Activated T-cell treated with anti-CD3 and anti-CD28 coated beads, Interleukin-2, amount 50 U/mL, for 4 hours (primary cell): ENCODE measurements around the gene DGKE. TPM values are rescaled to one million over a fixed set of nuclear protein-coding genes. Genes with fewer than 3 reads are reported as not detected.
A peak's percentile ranks its signal among the peaks of the same experiment; 100 is the strongest.

Experiments used
- ATAC-seq, 2 donors: fragments of 200-7000 bp; cut with Tn5 transposase; one replicate each; pipeline ENCODE4 v1.10.0; 2021
- DNase-seq: peaks from one replicate; pipeline ENCODE4 v3.0.0-alpha.2; 2020
- H3K27me3 Mint-ChIP-seq: one replicate; pipeline ENCODE4 v1.8.0; 2021; ENCODE audit warnings: low read depth, mixed read lengths
- H3K36me3 Mint-ChIP-seq: one replicate; pipeline ENCODE4 v1.8.0; 2022; ENCODE audit warnings: mixed read lengths; ENCODE audit not compliant: insufficient read depth
- H3K4me1 Mint-ChIP-seq: one replicate; pipeline ENCODE4 v1.8.0; 2021; ENCODE audit warnings: low read depth, mixed read lengths
- H3K4me3 Mint-ChIP-seq: one replicate; pipeline ENCODE4 v1.8.0; 2021; ENCODE audit warnings: mild to moderate bottlenecking, moderate library complexity, mixed read lengths
- H3K9me3 Mint-ChIP-seq: one replicate; pipeline ENCODE4 v1.8.0; 2021; ENCODE audit warnings: mixed read lengths
- total RNA-seq, 3 donors: library from RNA; stranded (reverse); gene quantifications; one replicate each; pipeline ENCODE4 v1.2.1, GENCODE V29; 2021

The DGKE gene
- total RNA-seq, 3 donors from 2014 or later: 30.1 to 37.4 (median 33.3) TPM

DNA sequence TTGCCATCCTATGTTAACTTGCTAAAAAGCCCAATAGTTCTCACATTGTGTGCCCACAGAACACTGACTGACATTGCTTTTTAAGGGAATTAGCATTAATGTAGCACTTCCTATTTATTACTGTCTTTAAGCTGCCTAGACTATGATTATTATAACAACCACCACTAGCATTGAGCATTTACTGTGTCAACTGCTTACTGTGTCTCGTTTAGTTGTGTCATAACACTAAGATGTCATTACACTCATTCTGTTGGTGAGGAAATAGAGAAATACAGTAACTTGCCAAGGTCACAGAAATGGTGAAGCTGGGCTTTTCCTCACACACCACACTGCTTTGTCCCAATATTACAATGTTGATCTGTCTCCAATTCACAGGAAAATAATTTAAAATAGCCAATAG lies 49.7 kb downstream of the DGKE start:
- H3K4me1 Mint-ChIP-seq: no peaks in the 10 kb centered on the region
- H3K36me3 Mint-ChIP-seq: peaks cover 28% of the 10 kb centered on the region
- peaks cover 15% of the 10 kb centered on the region for H3K9me3 Mint-ChIP-seq
- DNase-seq: no peak
- no peak for ATAC-seq
- no peaks in the 10 kb centered on the region for H3K27me3 Mint-ChIP-seq
- no peak overlapping the region for H3K4me3 Mint-ChIP-seq

DNA sequence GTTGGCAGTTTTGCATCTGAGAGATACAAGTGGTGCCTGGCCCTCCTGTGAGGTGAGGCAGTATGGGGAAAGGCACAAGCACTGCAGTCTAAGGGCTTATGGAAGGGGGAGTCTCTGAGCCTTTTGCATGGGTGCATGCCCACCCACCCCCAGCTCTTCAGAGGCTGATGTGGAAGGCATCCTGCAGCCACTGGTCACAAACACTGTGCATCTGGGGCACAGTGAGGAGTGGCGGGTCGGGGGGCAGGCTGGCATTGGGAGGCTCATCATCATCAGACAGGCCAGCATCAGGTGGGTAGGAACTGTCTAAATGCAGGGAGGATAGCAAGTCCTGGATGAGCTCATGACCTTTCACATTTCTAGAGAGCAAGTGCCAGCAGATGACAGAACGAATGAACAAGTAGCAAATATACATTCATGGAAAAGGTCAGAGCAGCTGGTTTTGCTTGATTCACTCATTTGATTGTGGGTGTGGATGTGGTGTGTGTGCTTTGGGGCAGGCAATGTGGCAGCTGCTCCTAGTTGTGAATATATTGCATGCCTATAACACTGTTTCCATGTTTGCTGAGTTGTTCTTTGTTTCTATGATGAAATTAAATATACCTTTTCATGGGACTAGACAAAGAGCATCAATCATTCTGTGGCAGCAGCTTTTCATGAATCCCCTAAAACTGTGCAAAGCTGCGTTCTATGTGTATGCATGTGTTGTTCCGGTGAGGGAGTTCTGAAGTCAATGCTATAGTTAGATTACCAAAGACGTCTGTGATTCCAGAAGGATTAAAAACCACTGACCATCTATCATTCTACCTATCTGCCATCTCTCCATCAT lies 50.7 kb downstream of the DGKE start:
- Mint-ChIP-seq H3K9me3 (peaks cover 19% of the 10 kb centered on the region), H3K4me1 (no peaks in the 10 kb centered on the region), H3K27me3 (no peaks in the 10 kb centered on the region), H3K36me3 (peaks cover 36% of the 10 kb centered on the region), H3K4me3 (no peak overlapping the region)
- ATAC-seq (peak in 1 of 2 donors; percentile 9), DNase-seq (no peak)

DNA sequence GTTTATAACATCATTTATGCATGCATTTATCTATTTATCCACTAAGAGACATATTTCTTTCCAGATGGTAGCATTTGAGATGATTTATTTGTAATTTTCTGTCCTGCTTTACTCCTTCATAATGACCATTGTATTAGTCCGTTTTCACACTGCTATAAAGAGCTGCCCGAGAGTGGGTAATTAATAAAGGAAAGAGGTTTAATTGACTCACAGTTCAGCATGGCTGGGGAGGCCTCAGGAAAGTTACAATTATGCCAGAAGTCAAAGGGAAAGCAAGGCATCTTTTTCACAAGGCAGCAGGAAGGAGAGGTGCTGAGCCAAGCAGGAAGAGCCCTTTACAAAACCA lies 51.3 kb downstream of the DGKE start:
- ATAC-seq (no peak), DNase-seq (no peak)
- peaks cover 19% of the 10 kb centered on the region for H3K9me3 Mint-ChIP-seq
- H3K27me3 Mint-ChIP-seq: no peaks in the 10 kb centered on the region
- H3K4me1 Mint-ChIP-seq: no peaks in the 10 kb centered on the region
- H3K36me3 Mint-ChIP-seq: peaks cover 42% of the 10 kb centered on the region
- H3K4me3 Mint-ChIP-seq: no peak overlapping the region

- H3K9me3 Mint-ChIP-seq: peaks cover 19% of the 10 kb centered on the region
- no peaks in the 10 kb centered on the region for H3K27me3 Mint-ChIP-seq
- H3K4me1 Mint-ChIP-seq: no peaks in the 10 kb centered on the region
- ATAC-seq: no peak
- no peak for DNase-seq
- H3K36me3 Mint-ChIP-seq: peaks cover 50% of the 10 kb centered on the region
- H3K4me3 Mint-ChIP-seq: no peak overlapping the region
Measured at GRCh38 chr17:56886288-56886731, 52.4 kb downstream of the DGKE start.

DNA sequence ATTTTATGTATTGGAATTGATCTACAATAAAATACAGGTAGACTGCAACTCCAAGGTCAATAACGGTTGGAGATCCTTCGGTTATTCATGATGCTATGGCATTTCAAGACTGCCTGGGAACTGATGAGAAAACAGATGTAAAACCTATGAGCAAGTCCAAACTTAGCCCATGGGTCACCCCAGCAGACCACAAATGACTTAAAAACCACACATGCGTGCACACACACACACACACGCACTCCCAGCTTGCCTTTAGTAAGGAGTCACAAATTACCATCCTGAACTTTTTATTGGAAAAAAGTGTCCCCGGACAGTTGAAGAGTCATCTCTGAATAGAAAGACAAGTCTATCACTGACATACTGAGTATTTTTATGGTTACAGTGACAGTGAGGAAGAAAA lies 53.2 kb downstream of the DGKE start:
- Mint-ChIP-seq H3K27me3 (no peaks in the 10 kb centered on the region), H3K4me3 (no peak overlapping the region), H3K4me1 (no peaks in the 10 kb centered on the region), H3K36me3 (peaks cover 48% of the 10 kb centered on the region), H3K9me3 (peaks cover 19% of the 10 kb centered on the region)
- ATAC-seq (no peak), DNase-seq (no peak)

- Mint-ChIP-seq H3K36me3 (peaks cover 55% of the 10 kb centered on the region), H3K27me3 (no peaks in the 10 kb centered on the region), H3K9me3 (peaks cover 19% of the 10 kb centered on the region), H3K4me3 (no peak overlapping the region), H3K4me1 (peaks cover 2% of the 10 kb centered on the region)
- DNase-seq (no peak), ATAC-seq (no peak)
Measured at GRCh38 chr17:56887552-56888467, 53.9 kb downstream of the DGKE start.

GRCh38 chr17:56890390-56890789 lies 56.4 kb downstream of the DGKE start:
- DNase-seq (no peak), ATAC-seq (no peak)
- Mint-ChIP-seq H3K4me1 (peaks cover 2% of the 10 kb centered on the region), H3K36me3 (peaks cover 73% of the 10 kb centered on the region), H3K9me3 (peaks cover 19% of the 10 kb centered on the region), H3K4me3 (no peak overlapping the region), H3K27me3 (no peaks in the 10 kb centered on the region)

GRCh38 chr17:56890906-56891674 lies 57.1 kb downstream of the DGKE start:
- peaks cover 80% of the 10 kb centered on the region for H3K36me3 Mint-ChIP-seq
- DNase-seq (no peak), ATAC-seq (no peak)
- no peak overlapping the region for H3K4me3 Mint-ChIP-seq
- H3K27me3 Mint-ChIP-seq: no peaks in the 10 kb centered on the region
- peaks cover 19% of the 10 kb centered on the region for H3K9me3 Mint-ChIP-seq
- peaks cover 2% of the 10 kb centered on the region for H3K4me1 Mint-ChIP-seq

DNA sequence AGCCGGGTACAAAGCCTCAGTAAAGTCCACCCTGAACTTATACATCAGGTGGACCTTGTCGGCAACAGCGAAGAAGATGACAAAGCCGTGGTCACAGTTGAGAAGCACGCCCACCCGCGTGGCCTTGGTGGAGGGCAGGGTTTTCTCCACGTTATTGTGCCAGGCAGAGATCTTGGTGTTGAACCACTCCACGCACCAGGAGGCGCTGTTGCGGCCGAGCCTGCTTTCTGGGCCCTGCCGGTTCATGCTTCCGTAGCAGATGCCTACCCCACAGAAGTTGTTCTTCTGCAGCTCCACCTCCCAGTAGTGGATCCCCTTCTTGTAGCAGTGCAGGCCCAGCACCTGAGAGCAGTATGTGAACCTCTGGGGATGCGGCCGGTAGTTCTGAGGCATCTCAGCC lies 57.8 kb downstream of the DGKE start:
- Mint-ChIP-seq H3K36me3 (peaks cover 74% of the 10 kb centered on the region), H3K4me1 (peaks cover 2% of the 10 kb centered on the region)

GRCh38 chr17:56892333-56892732 lies 58.4 kb downstream of the DGKE start:
- H3K9me3 Mint-ChIP-seq: peaks cover 17% of the 10 kb centered on the region
- H3K4me1 Mint-ChIP-seq: peaks cover 2% of the 10 kb centered on the region
- no peak overlapping the region for H3K4me3 Mint-ChIP-seq
- peaks cover 70% of the 10 kb centered on the region for H3K36me3 Mint-ChIP-seq
- no peaks in the 10 kb centered on the region for H3K27me3 Mint-ChIP-seq
- ATAC-seq (no peak), DNase-seq (no peak)

More for the DNA sequence above, 57.8 kb downstream of the DGKE start:
- H3K9me3 Mint-ChIP-seq: peaks cover 19% of the 10 kb centered on the region
- ATAC-seq (peak; percentile 66 to 70), DNase-seq (peak; percentile 56)
- no peaks in the 10 kb centered on the region for H3K27me3 Mint-ChIP-seq
- no peak overlapping the region for H3K4me3 Mint-ChIP-seq

DNA sequence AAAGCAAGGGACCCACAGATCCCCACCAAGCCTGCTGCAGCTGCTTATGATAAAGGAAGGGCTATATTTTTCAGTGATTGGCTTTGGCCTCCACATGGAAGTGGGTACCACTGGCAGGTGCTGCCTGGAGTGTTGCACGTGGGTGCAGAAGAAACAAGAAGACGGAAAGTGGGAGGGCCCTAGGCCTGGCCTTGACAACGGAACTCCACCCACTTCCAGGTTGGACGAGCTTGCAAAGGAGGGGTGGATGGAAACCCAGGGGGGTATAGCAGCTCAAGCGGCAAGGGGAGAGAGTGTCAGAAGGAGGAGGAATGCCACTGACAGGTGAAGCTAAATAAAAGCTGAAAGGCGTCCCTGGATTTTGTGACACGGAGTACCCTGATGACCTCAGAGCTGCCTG lies 59.6 kb downstream of the DGKE start:
- Mint-ChIP-seq H3K27me3 (no peaks in the 10 kb centered on the region), H3K4me3 (no peak overlapping the region)
- DNase-seq: no peak

DNA sequence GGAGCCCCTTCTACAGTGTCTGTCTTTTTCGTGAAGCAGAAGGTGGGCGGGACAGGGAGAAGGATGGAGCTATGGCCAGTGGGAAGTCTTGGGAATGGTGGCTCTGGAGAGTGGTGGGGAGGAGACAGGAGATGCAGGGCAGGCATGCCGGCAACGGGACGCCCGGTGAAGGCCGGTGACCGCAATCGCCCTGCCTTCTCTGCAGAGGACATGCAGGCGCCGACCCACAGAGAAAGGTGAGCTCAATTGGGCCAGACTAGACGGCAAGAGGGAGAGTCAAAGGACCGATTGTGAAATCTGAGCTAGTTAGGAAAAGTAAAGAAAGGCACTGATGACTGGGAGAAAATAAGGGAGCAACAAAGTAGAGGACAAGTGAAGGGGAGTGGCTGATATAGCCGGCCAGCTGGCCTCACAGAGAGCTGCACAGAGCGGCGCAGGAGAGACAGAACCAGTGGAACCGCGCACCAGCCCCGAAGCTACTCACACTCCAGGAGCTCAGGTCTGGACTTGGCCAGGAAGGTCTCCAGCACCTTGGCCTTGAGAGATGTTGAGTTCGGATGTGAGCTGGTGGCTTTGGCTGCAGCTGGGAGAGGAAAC lies 61.0 kb downstream of the DGKE start:
- Mint-ChIP-seq H3K4me1 (peaks cover 4% of the 10 kb centered on the region), H3K27me3 (no peaks in the 10 kb centered on the region), H3K4me3 (no peak overlapping the region), H3K9me3 (no peaks in the 10 kb centered on the region), H3K36me3 (peaks cover 62% of the 10 kb centered on the region)
- no peak for DNase-seq
- ATAC-seq: no peak

More for the DNA sequence above, 59.6 kb downstream of the DGKE start:
- Mint-ChIP-seq H3K36me3 (peaks cover 69% of the 10 kb centered on the region), H3K9me3 (peaks cover 5% of the 10 kb centered on the region), H3K4me1 (peaks cover 4% of the 10 kb centered on the region)
- ATAC-seq: no peak

DNA sequence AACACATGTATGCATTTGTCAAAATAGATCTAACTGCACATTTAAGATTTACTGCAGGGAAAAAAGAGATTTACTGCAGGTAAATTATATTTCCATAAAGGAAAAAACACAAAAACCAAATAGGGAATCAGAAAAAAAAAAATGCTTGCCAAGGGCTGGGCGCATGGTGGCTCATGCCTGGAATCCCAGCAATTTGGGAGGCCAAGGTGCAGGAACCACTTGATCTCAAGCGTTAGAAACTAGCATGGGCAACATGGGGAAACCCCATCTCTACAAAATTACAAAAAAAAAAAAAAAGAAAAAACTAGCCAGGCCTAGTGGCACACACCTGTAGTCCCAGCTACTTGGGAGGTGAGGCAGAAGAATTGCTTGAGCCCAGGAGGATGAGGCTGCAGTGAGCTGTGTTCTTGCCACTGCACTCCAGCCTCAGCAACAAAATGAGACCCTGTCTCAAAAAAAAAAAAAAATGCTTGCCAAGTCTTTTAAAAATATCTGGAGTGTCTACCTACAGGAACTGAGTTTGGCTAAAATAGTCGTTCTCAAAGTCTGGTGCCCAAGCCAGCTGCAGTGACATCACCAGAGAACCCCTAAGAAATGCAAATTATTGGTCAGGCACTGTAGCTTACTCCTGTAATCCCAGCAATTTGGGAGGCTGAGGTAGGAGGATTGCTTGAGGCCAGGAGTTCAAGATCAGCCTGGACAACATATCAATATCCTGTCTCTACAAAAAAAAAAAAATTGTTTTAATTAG lies 62.4 kb downstream of the DGKE start:
- no peak for DNase-seq
- Mint-ChIP-seq H3K36me3 (peaks cover 60% of the 10 kb centered on the region), H3K4me3 (no peak overlapping the region), H3K9me3 (no peaks in the 10 kb centered on the region), H3K27me3 (no peaks in the 10 kb centered on the region), H3K4me1 (peaks cover 4% of the 10 kb centered on the region)
- no peak for ATAC-seq
